GM12878 (cell line): ENCODE results near the gene CIAO2B. TPM values are rescaled to one million over a fixed set of nuclear protein-coding genes. Genes with fewer than 3 reads are reported as not detected.

Experiments
- CBFB ChIP-seq: IDR thresholded peaks from 2 replicates; pipeline ENCODE4 v1.6.1; 2016; ENCODE audit warnings: antibody characterized with exemption, low read depth
- CEBPB ChIP-seq, 2 experiments: fragments of 150-350 bp in 1 of 2; IDR thresholded peaks; 2 replicates each; pipeline ENCODE4 v1.6.1; 2012 to 2014; ENCODE audit warnings: low read depth in 2 of 2, low read length in 2 of 2, borderline replicate concordance in 1 of 2, inconsistent platforms in 1 of 2
- CREM ChIP-seq: IDR thresholded peaks from 2 replicates; pipeline ENCODE4 v1.6.1; 2014; ENCODE audit warnings: antibody characterized with exemption, low read depth
- CTCF ChIP-seq, 3 experiments: IDR thresholded peaks in 2 of 3; conservative IDR thresholded peaks in 1 of 3; 2 replicates each; pipeline ENCODE4 v1.5.1; 2011; ENCODE audit warnings: low read depth in 3 of 3, low read length in 3 of 3, mild to moderate bottlenecking in 3 of 3, control low read depth in 2 of 3, moderate library complexity in 2 of 3, inconsistent platforms in 1 of 3, mixed read lengths in 1 of 3; ENCODE audit not compliant: control insufficient read depth in 2 of 3, insufficient read depth in 1 of 3; ENCODE audit errors: extremely low read depth in 1 of 3
- ESRRA ChIP-seq: IDR thresholded peaks from 2 replicates; pipeline ENCODE4 v1.6.1; 2012; ENCODE audit warnings: mild to moderate bottlenecking, low read length, improper control_type of control experiment
- IKZF1 ChIP-seq: fragments of 450-650 bp; conservative IDR thresholded peaks from 2 replicates; pipeline ENCODE4 v1.6.1; 2017; ENCODE audit warnings: antibody characterized with exemption, mild to moderate bottlenecking
- IKZF2 ChIP-seq, 2 experiments: fragments of 450-650 bp; IDR thresholded peaks; 2 replicates each; pipeline ENCODE4 v1.6.1; 2017; ENCODE audit warnings: mild to moderate bottlenecking in 2 of 2, moderate library complexity in 2 of 2
- IRF5 ChIP-seq: fragments of 450-650 bp; IDR thresholded peaks from 2 replicates; pipeline ENCODE4 v1.6.1; 2017; ENCODE audit warnings: borderline replicate concordance
- JUND ChIP-seq: IDR thresholded peaks from 2 replicates; pipeline ENCODE4 v1.6.1; 2012; ENCODE audit warnings: low read depth, mild to moderate bottlenecking, low read length, improper control_type of control experiment, moderate library complexity
- LARP7 ChIP-seq: fragments of 450-650 bp; IDR thresholded peaks from 2 replicates; pipeline ENCODE4 v1.6.1; 2017; ENCODE audit warnings: mild to moderate bottlenecking
- MEF2B ChIP-seq: fragments of 450-650 bp; IDR thresholded peaks from 2 replicates; pipeline ENCODE4 v1.6.1; 2018; ENCODE audit warnings: mild to moderate bottlenecking, moderate library complexity; ENCODE audit not compliant: partially characterized antibody, poor library complexity, severe bottlenecking
- MYB ChIP-seq: fragments of 150-350 bp; IDR thresholded peaks from 2 replicates; pipeline ENCODE4 v1.6.1; 2014; ENCODE audit warnings: mild to moderate bottlenecking, low read depth, low read length, borderline replicate concordance
- PBX3 ChIP-seq: IDR thresholded peaks from 2 replicates; pipeline ENCODE4 v1.6.1; 2011; ENCODE audit warnings: mild to moderate bottlenecking, low read depth, low read length, moderate library complexity; ENCODE audit not compliant: insufficient replicate concordance
- PKNOX1 ChIP-seq: fragments of 450-650 bp; IDR thresholded peaks from 2 replicates; pipeline ENCODE4 v1.6.1; 2016; ENCODE audit warnings: mild to moderate bottlenecking
- SMC3 ChIP-seq: IDR thresholded peaks from 2 replicates; pipeline ENCODE4 v1.6.1; 2011; ENCODE audit warnings: low read length, improper control_type of control experiment, borderline replicate concordance
- YY1 ChIP-seq: IDR thresholded peaks from 2 replicates; pipeline ENCODE4 v1.6.1; 2011; ENCODE audit warnings: low read depth, mild to moderate bottlenecking, low read length
- ZBTB33 ChIP-seq: fragments of 450-650 bp; IDR thresholded peaks from 2 replicates; pipeline ENCODE4 v1.6.1; 2017; ENCODE audit warnings: mild to moderate bottlenecking
- ZNF687 ChIP-seq: fragments of 450-650 bp; IDR thresholded peaks from 2 replicates; pipeline ENCODE4 v1.6.1; 2017; ENCODE audit warnings: mild to moderate bottlenecking, moderate library complexity
- polyA plus RNA-seq, 11 experiments: library from polyadenylated mRNA; depleted of rRNA in 4 of 11; unstranded in 6 of 11; stranded (reverse) in 5 of 11; fragments of >200 nt; fragmentation: Nextera tagmentation in 4 of 11; fragmentation: Illumina TruSeq in 1 of 11; extraction: Ambion mirVana in 4 of 11; extraction: Trizol in 1 of 11; gene quantifications; 1 replicate in 1 of 11; 2 replicates in 10 of 11; pipeline versions ENCODE4 v1.2.1 to v1.2.3, GENCODE V29; 2011 to 2016; ENCODE audit warnings: inconsistent platforms in 2 of 11, missing spikeins in 2 of 11, low read depth in 1 of 11
- total RNA-seq, 4 experiments: library from RNA; depleted of rRNA in 3 of 4; stranded (reverse); fragments of >200 nt in 3 of 4; fragmentation: Illumina TruSeq in 1 of 4; extraction: Trizol in 1 of 4; gene quantifications; 2 replicates each; pipeline versions ENCODE4 v1.2.1 to v1.2.3, GENCODE V29; 2013 to 2021

CIAO2B gene
- total and polyA plus RNA-seq, 10 of the 15 experiments (the other 5 are each of a cell fraction or from before 2014, with no cell fraction given), result 76.4 to 241 (median 138) TPM

GRCh38 chr16:66961065-66961744, 27.0 kb upstream of the CIAO2B start, which contains the start of gene CES3 (continued):
- TF ChIP-seq CTCF (IDR thresholded peaks at IDR 0.05 in 2 of 3, conservative IDR thresholded peaks at IDR 0.05 in 1 of 3; ENCODE audit: control insufficient read depth in 2 of 3, extremely low read depth in 1 of 3, insufficient read depth in 1 of 3, low read depth in 3 of 3, low read length in 3 of 3) (peak; percentile 79 to 91 (median 86)), PBX3 (no peak), ZBTB33 (no peak), ESRRA (no peak), SMC3 (no peak; the same call in 1 of the 2 replicates), YY1 (peak; percentile 25; the same call in 1 of the 2 replicates), CREM (no peak), CBFB (no peak), PKNOX1 (no peak), MEF2B (no peak), IRF5 (no peak), ZNF687 (no peak), CEBPB (IDR thresholded peaks at IDR 0.05; ENCODE audit: borderline replicate concordance in 1 of 2, low read depth in 2 of 2, low read length in 2 of 2) (no peak), LARP7 (no peak), JUND (no peak), IKZF1 (no peak), IKZF2 (IDR thresholded peaks at IDR 0.05) (no peak), MYB (no peak)
